HCT116 (cell line): ENCODE measurements around the gene SMARCAD1.

ENCODE experiments used
- EZH2phosphoT487 ChIP-seq: fragments of 200-600 bp; IDR thresholded peaks from 2 replicates; pipeline ENCODE4 v1.6.1; 2018; ENCODE audit warnings: antibody characterized with exemption, borderline replicate concordance
- JUND ChIP-seq: IDR thresholded peaks from 2 replicates; pipeline ENCODE4 v1.6.1; 2012
- POLR2A ChIP-seq: IDR thresholded peaks from 2 replicates; pipeline ENCODE4 v1.7.0; 2011; ENCODE audit warnings: borderline replicate concordance; ENCODE audit not compliant: insufficient read depth, insufficient read length; ENCODE audit errors: extremely low read depth
- SP1 ChIP-seq: IDR thresholded peaks from 2 replicates; pipeline ENCODE4 v1.6.1; 2012; ENCODE audit warnings: low read depth
- TCF7L2 ChIP-seq: IDR thresholded peaks from 2 replicates; pipeline ENCODE4 v1.7.0; 2011; ENCODE audit warnings: borderline replicate concordance, inconsistent platforms; ENCODE audit not compliant: insufficient read depth, insufficient read length; ENCODE audit errors: extremely low read depth
- ZNF274 ChIP-seq: fragments of 200-500 bp; sonication (Bioruptor generic); IDR thresholded peaks from 2 replicates; pipeline ENCODE4 v1.6.1; 2014; ENCODE audit warnings: mild to moderate bottlenecking, low read depth, low read length, inconsistent platforms
- TF ChIP-seq, protein P1 (sequence below), 3 experiments: fragments of 200-600 bp in 1 of 3; sonication (generic) in 1 of 3; IDR thresholded peaks in 2 of 3; conservative IDR thresholded peaks in 1 of 3; 2 replicates each; pipeline ENCODE4 v1.5.1; 2012 to 2017; ENCODE audit warnings: low read depth in 2 of 3, low read length in 2 of 3, antibody characterized with exemption in 1 of 3, borderline replicate concordance in 1 of 3, control low read depth in 1 of 3, mild to moderate bottlenecking in 1 of 3, mixed read lengths in 1 of 3, mixed run types in 1 of 3, moderate library complexity in 1 of 3; ENCODE audit not compliant: insufficient read depth in 1 of 3
- TF ChIP-seq, protein P2 (sequence below): IDR thresholded peaks from 2 replicates; pipeline ENCODE4 v1.6.1; 2012
- TF ChIP-seq, protein P3 (sequence below): IDR thresholded peaks from 2 replicates; pipeline ENCODE4 v1.6.1; 2012; ENCODE audit warnings: low read depth

DNA sequence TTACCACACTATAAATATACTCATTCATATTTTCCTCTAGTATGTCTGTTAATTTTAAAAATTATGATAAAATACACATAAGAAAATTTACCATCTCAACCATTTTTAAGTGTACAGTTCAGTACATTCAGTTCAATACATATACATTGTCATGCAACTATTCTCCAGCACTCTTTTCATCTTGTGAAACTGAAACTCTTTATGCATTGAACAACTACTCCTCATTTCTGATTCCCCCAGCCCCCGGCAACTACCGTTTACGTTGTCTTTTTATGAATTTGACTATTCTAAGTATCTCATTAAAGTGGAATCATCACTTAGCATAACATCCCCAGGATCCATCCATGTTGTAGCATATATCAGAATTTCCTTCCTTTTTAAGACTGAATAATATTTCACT is 8.7 kb downstream of the SMARCAD1 start:
- TF ChIP-seq, protein P1, sequence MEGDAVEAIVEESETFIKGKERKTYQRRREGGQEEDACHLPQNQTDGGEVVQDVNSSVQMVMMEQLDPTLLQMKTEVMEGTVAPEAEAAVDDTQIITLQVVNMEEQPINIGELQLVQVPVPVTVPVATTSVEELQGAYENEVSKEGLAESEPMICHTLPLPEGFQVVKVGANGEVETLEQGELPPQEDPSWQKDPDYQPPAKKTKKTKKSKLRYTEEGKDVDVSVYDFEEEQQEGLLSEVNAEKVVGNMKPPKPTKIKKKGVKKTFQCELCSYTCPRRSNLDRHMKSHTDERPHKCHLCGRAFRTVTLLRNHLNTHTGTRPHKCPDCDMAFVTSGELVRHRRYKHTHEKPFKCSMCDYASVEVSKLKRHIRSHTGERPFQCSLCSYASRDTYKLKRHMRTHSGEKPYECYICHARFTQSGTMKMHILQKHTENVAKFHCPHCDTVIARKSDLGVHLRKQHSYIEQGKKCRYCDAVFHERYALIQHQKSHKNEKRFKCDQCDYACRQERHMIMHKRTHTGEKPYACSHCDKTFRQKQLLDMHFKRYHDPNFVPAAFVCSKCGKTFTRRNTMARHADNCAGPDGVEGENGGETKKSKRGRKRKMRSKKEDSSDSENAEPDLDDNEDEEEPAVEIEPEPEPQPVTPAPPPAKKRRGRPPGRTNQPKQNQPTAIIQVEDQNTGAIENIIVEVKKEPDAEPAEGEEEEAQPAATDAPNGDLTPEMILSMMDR (IDR thresholded peaks at IDR 0.05 in 2 of 3, conservative IDR thresholded peaks at IDR 0.05 in 1 of 3; ENCODE audit: borderline replicate concordance in 1 of 3, insufficient read depth in 1 of 3, low read depth in 2 of 3, low read length in 2 of 3) = no peak
- TF ChIP-seq POLR2A = no peak
- no peak for TF ChIP-seq SP1
- no peak for TF ChIP-seq EZH2phosphoT487
- TF ChIP-seq ZNF274 = no peak
- TF ChIP-seq JUND = no peak
- TF ChIP-seq, protein P2, sequence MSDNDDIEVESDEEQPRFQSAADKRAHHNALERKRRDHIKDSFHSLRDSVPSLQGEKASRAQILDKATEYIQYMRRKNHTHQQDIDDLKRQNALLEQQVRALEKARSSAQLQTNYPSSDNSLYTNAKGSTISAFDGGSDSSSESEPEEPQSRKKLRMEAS = no peak
- TF ChIP-seq TCF7L2 = no peak
- TF ChIP-seq, protein P3, sequence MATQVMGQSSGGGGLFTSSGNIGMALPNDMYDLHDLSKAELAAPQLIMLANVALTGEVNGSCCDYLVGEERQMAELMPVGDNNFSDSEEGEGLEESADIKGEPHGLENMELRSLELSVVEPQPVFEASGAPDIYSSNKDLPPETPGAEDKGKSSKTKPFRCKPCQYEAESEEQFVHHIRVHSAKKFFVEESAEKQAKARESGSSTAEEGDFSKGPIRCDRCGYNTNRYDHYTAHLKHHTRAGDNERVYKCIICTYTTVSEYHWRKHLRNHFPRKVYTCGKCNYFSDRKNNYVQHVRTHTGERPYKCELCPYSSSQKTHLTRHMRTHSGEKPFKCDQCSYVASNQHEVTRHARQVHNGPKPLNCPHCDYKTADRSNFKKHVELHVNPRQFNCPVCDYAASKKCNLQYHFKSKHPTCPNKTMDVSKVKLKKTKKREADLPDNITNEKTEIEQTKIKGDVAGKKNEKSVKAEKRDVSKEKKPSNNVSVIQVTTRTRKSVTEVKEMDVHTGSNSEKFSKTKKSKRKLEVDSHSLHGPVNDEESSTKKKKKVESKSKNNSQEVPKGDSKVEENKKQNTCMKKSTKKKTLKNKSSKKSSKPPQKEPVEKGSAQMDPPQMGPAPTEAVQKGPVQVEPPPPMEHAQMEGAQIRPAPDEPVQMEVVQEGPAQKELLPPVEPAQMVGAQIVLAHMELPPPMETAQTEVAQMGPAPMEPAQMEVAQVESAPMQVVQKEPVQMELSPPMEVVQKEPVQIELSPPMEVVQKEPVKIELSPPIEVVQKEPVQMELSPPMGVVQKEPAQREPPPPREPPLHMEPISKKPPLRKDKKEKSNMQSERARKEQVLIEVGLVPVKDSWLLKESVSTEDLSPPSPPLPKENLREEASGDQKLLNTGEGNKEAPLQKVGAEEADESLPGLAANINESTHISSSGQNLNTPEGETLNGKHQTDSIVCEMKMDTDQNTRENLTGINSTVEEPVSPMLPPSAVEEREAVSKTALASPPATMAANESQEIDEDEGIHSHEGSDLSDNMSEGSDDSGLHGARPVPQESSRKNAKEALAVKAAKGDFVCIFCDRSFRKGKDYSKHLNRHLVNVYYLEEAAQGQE = no peak
